ENCODE results near the gene GPC3.
"Not testable (repeated sequence)": the region's sequence is repeated elsewhere in the genome, so short reads cannot be mapped to it uniquely, and the experiment has no call there.

GPC3 gene

GRCh38 chrX:133995759-133996158, 10.4 kb upstream of the GPC3 start:
- DNase-seq (ENCODE audit: low spot score) = no peak

- no peak for DNase-seq (ENCODE audit: low spot score)
Observed at GRCh38 chrX:133994576-133994975, 9.2 kb upstream of the GPC3 start.

DNA sequence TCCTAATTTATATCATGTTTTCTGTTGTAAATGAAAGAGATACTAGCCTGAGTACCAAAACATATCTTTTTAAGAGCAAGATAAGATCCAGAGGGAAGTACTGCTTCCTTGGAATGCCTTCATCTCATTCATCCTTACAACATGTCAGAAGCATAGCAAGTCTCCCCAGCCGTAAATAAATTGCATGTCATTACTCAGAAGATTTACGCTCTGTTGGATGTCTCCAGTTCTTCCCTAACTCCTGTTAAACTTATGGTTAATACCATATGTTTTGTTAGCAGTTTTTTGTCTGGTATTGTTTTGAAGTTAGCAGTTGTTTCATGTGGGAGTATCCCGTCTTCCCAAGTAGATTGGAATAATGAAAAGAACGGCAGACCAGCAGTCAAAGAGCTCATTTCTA, 7.5 kb upstream of the GPC3 start:
- no peak for DNase-seq (ENCODE audit: low spot score)

- DNase-seq (ENCODE audit: low spot score) = no peak
Observed at GRCh38 chrX:133991814-133992213, 6.4 kb upstream of the GPC3 start.

- DNase-seq (ENCODE audit: low spot score) = not testable (repeated sequence)
Observed at GRCh38 chrX:133991057-133991456, 5.7 kb upstream of the GPC3 start.

DNA sequence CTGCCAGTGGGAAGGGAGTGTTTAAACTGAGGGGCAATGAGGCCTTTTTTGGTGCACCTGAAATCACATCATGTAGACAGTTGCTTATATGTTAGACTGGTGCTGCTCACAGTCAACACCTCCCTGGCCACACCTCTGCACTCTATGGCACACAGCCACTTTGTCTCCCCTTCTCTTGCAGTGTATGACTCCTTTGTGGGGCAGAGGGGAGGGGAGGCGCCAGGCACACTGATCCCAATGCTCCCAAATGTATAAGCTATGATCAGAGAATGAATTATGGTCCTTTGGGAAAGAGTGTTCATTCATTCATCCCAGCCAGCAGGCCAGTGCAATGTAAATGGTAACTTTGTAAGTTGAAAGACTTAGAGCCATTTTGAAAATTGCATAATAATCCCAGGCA, 4.6 kb upstream of the GPC3 start:
- no peak for DNase-seq (ENCODE audit: low spot score)

DNA sequence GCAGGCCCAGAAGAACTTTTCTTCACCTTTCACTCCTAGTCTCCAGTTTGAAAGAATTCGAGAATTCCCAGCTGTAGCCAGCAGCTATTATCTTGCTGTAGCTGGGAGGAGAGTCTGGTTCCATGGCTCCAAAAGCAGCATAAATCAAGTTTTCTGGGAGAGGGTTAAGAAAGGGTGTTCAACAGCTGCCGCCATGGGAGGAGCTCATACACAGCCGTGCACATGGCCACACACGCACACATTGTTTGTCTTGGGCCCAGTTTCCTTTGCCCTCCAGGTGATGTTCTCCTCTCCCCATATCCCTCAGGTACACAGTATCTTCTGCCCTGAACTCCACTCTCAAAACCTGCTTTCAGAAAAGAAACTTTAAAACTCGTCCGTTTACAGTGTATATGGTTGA, 4.1 kb upstream of the GPC3 start:
- no peak for DNase-seq (ENCODE audit: low spot score)

GRCh38 chrX:133988010-133988409, 2.6 kb upstream of the GPC3 start:
- no peak for DNase-seq (ENCODE audit: low spot score)

DNA sequence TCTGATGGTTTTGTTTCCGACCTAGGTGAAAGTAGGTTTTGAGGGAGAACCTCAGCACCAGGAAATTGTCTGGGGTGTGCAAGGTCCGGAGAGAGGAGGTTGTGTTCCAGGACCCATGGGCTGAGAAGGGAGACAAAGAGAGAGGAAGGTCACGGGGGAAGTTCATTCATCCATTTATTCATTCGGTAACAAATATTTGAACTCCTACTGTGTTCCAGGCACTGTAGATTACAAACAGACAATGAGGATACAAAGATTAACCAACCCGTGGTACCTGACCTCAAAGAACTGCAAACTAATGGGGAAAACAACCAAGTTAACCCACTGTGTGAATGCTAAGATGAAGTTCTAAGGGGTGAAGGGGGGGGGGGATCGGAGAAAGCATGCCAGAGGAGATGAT, 1.8 kb upstream of the GPC3 start:
- no peak for DNase-seq (ENCODE audit: low spot score)

- no peak for DNase-seq (ENCODE audit: low spot score)
Observed at GRCh38 chrX:133985967-133986683, 731 bp upstream of the GPC3 start.

GRCh38 chrX:133984857-133985163, 584 bp downstream of the GPC3 start:
- no peak for DNase-seq (ENCODE audit: low spot score)

DNA sequence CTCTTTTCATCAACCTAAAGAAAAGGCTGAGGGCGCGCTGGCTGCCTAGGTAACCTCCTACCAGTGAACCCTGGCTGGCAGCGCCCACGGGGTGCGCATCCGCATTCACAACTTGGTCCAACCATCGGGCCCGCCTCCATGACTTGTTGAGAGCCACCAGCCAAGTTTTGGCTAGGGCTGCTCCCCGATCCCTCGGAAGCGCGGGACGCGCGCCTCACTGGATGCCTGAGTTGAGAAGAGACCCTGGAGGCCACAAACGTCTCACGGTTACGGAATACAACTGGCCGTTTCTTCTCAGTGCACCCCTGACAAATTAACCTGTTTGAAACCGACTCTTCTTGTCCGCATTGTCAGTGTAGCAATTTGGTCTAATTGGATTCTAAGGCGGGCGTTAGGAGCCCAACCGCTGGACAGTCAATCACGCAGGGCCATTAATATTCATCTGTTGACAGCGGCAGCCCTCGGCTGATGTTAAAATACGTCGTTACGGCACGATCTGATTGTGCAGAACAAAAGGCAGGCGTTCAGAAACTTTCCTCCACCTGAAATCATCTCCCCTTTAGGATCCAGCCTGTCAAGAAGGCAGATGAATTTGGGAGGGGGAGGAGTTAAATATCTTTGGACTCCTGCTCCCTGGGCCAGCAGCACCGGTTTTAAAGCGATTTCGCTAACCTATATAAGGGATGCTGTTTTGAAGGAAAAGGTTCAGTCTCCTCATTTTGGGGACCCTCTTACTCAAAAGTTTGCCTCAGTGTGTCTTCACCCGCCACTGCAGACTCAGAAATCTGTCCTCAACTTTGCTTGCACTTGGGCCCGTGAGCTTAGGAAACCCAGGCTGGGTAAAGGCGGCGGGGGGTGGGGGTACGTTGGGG, 1.2 kb downstream of the GPC3 start:
- DNase-seq (ENCODE audit: low spot score) = no peak

DNA sequence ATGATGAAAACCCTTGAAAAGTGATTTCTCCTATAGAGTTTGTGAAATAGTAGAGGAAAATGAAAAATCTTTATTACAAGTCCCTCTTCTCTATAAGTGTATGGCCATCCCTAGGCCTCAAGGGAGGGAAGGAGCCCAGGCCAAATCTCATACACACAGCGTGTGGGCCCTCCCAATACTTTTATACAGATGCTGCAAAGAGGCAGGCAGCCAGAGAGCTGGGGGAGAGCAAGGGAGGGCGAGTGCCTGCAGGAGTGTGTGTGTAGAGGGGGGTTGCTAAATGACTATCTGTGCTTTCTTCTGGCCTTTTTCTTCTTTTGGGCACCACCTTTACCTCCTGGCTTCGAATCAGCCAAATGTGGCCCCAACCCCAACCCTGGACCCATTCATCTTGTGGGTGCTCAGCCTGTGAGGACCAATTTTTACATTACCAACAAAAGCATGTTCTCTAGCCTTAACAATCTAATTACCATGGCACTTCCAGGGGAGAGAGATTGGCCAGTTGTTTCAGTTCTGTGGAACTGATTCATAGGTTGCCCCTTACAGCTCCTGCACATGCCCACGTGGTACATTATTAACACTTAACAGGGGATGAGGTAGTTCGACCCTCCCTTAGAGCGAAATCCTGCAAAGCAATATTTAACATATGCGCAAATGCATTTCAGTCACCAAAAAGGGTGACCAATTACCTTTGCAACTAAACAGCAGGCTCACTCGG, 2.0 kb downstream of the GPC3 start:
- DNase-seq (ENCODE audit: low spot score) = no peak

DNA sequence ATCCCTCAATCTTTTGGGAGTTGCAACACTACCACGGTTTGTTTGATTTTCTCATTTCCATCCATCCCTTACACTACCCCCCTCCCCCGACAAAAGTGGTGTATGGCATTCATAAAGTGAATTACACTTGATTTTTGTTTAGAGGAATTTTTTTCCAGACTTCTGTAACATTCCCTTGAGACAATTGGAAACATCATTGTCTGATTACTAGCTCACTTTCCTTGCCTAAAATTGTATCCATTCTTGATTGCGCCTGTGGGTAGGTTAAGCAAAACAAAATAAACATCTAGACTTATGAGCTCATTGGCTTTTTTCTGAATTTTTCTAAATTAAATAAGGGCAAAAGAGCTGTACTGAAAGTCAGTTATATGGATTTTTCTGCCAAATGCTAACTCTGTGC, 3.5 kb downstream of the GPC3 start:
- DNase-seq (ENCODE audit: low spot score) = no peak

- no peak for DNase-seq (ENCODE audit: low spot score)
Observed at GRCh38 chrX:133980832-133981588, 4.4 kb downstream of the GPC3 start.

DNA sequence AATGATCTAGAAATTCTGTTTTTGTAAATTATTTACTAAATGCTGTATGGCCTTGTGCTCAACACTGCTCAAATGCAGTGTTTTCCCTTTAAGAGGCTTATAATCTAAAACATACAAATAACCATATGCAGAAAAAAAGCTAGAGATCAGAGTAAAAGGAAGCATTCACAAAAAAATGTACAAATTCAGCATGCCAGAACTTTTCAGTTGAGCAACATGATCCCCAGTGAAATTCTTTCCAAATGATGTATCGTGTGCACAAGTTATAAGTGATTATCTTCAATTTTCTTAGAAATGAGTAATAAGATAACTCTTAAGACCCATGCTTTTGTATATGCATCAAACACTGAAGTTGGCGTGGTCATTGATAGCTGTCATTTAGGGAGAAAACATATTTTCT, 5.0 kb downstream of the GPC3 start:
- DNase-seq (ENCODE audit: low spot score) = no peak

- no peak for DNase-seq (ENCODE audit: low spot score)
Observed at GRCh38 chrX:133979641-133980230, 5.7 kb downstream of the GPC3 start.

DNA sequence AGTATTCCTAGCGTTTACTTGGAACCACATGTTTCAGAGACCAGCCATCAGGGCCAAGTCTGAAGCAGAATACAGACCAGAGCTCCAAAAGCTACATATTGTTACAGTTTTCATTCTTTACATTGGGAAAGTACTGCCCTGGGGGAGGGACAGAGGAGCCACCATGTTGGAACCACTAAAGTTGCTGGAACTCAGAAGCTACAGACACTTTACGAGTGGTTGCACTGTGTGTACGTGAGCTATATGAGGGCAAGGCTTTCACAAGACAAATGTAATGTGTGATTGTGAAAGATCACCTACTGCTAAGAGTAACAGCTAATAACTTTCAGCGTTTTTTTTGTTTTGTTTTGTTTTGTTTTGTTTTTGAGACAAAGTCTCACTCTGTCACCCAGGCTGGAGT, 11.7 kb downstream of the GPC3 start:
- no peak for DNase-seq (ENCODE audit: low spot score)

GRCh38 chrX:133972916-133973315, 12.5 kb downstream of the GPC3 start:
- no peak for DNase-seq (ENCODE audit: low spot score)

- DNase-seq (ENCODE audit: low spot score) = no peak
Observed at GRCh38 chrX:133971586-133971985, 13.8 kb downstream of the GPC3 start.

DNA sequence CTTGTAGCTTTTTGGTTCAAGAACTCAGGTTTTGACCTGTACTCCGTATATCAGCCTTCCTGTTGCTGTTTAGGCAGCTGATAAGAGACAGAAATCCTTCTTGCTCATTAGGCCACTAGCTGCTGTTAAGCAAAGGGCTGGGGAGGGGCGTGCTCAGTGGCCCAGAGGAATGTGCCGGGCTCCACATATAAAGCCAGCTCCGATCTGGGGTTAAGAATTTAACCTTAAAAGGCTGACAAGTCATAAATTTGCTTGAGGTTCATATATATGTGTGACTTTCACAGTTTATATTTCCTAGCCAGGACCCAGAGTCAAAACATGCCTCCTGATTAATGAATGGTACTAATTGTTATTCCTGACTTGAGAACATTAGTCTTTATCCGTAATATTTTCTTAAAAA, 15.3 kb downstream of the GPC3 start:
- DNase-seq (ENCODE audit: low spot score) = no peak

DNA sequence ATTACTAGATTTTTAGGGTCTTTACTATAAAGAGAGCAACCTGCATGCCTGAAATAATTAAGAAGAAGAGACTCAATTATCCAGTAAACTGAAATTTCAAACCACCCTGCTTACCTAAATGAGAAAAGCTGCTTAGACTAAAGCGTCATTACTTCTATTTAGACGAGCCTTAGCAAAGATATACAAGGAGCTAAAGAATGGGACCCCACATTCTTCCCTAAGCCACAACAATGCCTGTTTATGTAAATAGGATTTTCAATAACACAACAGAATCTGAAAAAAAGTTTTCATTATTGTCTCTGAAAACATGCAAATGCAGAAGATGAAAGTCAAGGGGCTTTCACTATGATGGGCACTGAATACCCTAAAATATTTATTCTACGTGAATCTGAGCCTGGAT, 16.2 kb downstream of the GPC3 start:
- DNase-seq (ENCODE audit: low spot score) = no peak

Data from hepatic stellate cell (primary cell).